SK-N-SH (cell line): ENCODE data around the gene SLCO3A1. TPM values are rescaled to one million over a fixed set of nuclear protein-coding genes. Genes with fewer than 3 reads are reported as not detected.

Experiments used
- CTCF ChIA-PET: fragments of 300-600, 350-600 bp; formaldehyde crosslinking; extraction: SDS; loops from one replicate; lab custom pipeline; 2021; lab: Yijun Ruan, JAX
- POLR2A ChIA-PET: fragments of 350-600 bp; sonication (Branson Sonifier 250); formaldehyde crosslinking; extraction: SDS; loops from one replicate; lab custom pipeline; 2020; ENCODE audit warnings: antibody characterized with exemption, inconsistent platforms; lab: Yijun Ruan, JAX
- DNase-seq: peaks from one replicate; pipeline ENCODE4 v3.0.0; 2012
- H2AFZ ChIP-seq: fragments of 200-600 bp; sonication (generic); 2 replicates; pipeline ENCODE4 v1.8.1; 2016; ENCODE audit warnings: antibody characterized with exemption, mild to moderate bottlenecking, low read depth
- H3F3A ChIP-seq: fragments of 200-600 bp; sonication (generic); replicated peaks from 2 replicates; pipeline ENCODE3; 2016; ENCODE audit warnings: antibody characterized with exemption, mild to moderate bottlenecking; ENCODE audit not compliant: insufficient read depth
- H3K27ac ChIP-seq, 2 experiments: fragments of 200-500 bp in 1 of 2; fragments of 200-600 bp in 1 of 2; sonication (Bioruptor generic) in 1 of 2; sonication (generic), shearing (Covaris generic) in 1 of 2; 2 replicates each; pipeline versions ENCODE4 v1.5.1 to v1.6.1; 2014 to 2016; ENCODE audit warnings: low read depth in 2 of 2, inconsistent platforms in 1 of 2, low read length in 1 of 2, mild to moderate bottlenecking in 1 of 2, mixed read lengths in 1 of 2
- H3K27me3 ChIP-seq: fragments of 200-600 bp; sonication (generic), shearing (Covaris generic); 2 replicates; pipeline ENCODE4 v1.6.1; 2016; ENCODE audit warnings: mixed run types; ENCODE audit not compliant: insufficient read depth
- H3K36me3 ChIP-seq, 2 experiments: fragments of 200-500 bp in 1 of 2; fragments of 200-600 bp in 1 of 2; sonication (Bioruptor generic) in 1 of 2; sonication (generic) in 1 of 2; replicated peaks in 1 of 2; 2 replicates each; pipeline versions ENCODE3 to v1.5.1; 2014 to 2016; ENCODE audit warnings: low read length in 1 of 2, mild to moderate bottlenecking in 1 of 2; ENCODE audit not compliant: insufficient read depth in 2 of 2, control insufficient read depth in 1 of 2
- H3K4me1 ChIP-seq, 2 experiments: fragments of 200-500 bp in 1 of 2; fragments of 200-600 bp in 1 of 2; sonication (Bioruptor generic) in 1 of 2; sonication (generic), shearing (Covaris generic) in 1 of 2; 2 replicates each; pipeline versions ENCODE4 v1.5.1 to v1.6.1; 2014 to 2016; ENCODE audit warnings: low read depth in 1 of 2, low read length in 1 of 2, mixed run types in 1 of 2; ENCODE audit not compliant: insufficient read depth in 2 of 2, control insufficient read depth in 1 of 2
- H3K4me2 ChIP-seq: fragments of 200-600 bp; sonication (generic), shearing (Covaris generic); 2 replicates; pipeline ENCODE4 v1.6.1; 2017; ENCODE audit warnings: mixed run types
- H3K4me3 ChIP-seq, 2 experiments: fragments of 200-500 bp in 1 of 2; fragments of 200-600 bp in 1 of 2; sonication (Bioruptor generic) in 1 of 2; sonication (generic), shearing (Covaris generic) in 1 of 2; 2 replicates each; pipeline versions ENCODE4 v1.5.1 to v1.8.1; 2014 to 2016; ENCODE audit warnings: low read depth in 2 of 2, inconsistent platforms in 1 of 2, low read length in 1 of 2, mild to moderate bottlenecking in 1 of 2, mixed read lengths in 1 of 2, moderate library complexity in 1 of 2
- H3K79me2 ChIP-seq: fragments of 200-600 bp; sonication (generic); 2 replicates; pipeline ENCODE4 v1.8.1; 2017; ENCODE audit warnings: mild to moderate bottlenecking; ENCODE audit not compliant: insufficient read depth
- H3K9ac ChIP-seq: fragments of 200-600 bp; sonication (generic); 2 replicates; pipeline ENCODE4 v1.6.1; 2017; ENCODE audit warnings: mixed run types
- H3K9me2 ChIP-seq: fragments of 200-600 bp; sonication (generic); 2 replicates; pipeline ENCODE4 v1.6.1; 2017; ENCODE audit warnings: mixed run types
- H3K9me3 ChIP-seq: fragments of 200-600 bp; sonication (generic); 2 replicates; pipeline ENCODE4 v1.6.1; 2017; ENCODE audit warnings: mixed run types, mild to moderate bottlenecking, moderate library complexity
- H4K20me1 ChIP-seq: fragments of 200-600 bp; sonication (generic); 2 replicates; pipeline ENCODE4 v1.6.1; 2017; ENCODE audit warnings: mild to moderate bottlenecking, mixed run types; ENCODE audit not compliant: insufficient read depth
- EP300 ChIP-seq, 2 experiments: IDR thresholded peaks; 2 replicates each; pipeline versions ENCODE4 v1.4.0 to v1.6.1; 2012; ENCODE audit warnings: borderline replicate concordance in 1 of 2, low read depth in 1 of 2, low read length in 1 of 2
- FOXJ3 ChIP-seq: sonication (generic); formaldehyde crosslinking; IDR thresholded peaks from 2 replicates; pipeline ENCODE4 v1.5.1; 2020; ENCODE audit warnings: mild to moderate bottlenecking, missing genetic modification reagents
- GABPA ChIP-seq: IDR thresholded peaks from 2 replicates; pipeline ENCODE4 v1.4.0; 2012; ENCODE audit warnings: low read depth, mild to moderate bottlenecking
- GATA2 ChIP-seq: sonication (generic); formaldehyde crosslinking; IDR thresholded peaks from 2 replicates; pipeline ENCODE4 v1.5.0; 2020; ENCODE audit warnings: mild to moderate bottlenecking, missing genetic modification reagents
- JUND ChIP-seq: IDR thresholded peaks from 2 replicates; pipeline ENCODE4 v1.4.0; 2012
- MAX ChIP-seq: IDR thresholded peaks from 2 replicates; pipeline ENCODE4 v1.4.0; 2012; ENCODE audit warnings: low read depth
- MEF2A ChIP-seq: IDR thresholded peaks from 2 replicates; pipeline ENCODE4 v1.4.0; 2012; ENCODE audit warnings: low read depth, borderline replicate concordance
- MXI1 ChIP-seq: IDR thresholded peaks from 2 replicates; pipeline ENCODE4 v1.6.1; 2012; ENCODE audit warnings: mild to moderate bottlenecking, low read depth, low read length, improper control_type of control experiment
- NFIC ChIP-seq: IDR thresholded peaks from 2 replicates; pipeline ENCODE4 v1.4.0; 2012; ENCODE audit warnings: borderline replicate concordance
- NRF1 ChIP-seq: IDR thresholded peaks from 2 replicates; pipeline ENCODE4 v1.6.1; 2012; ENCODE audit warnings: low read depth, mild to moderate bottlenecking, low read length
- POLR2AphosphoS5 ChIP-seq: IDR thresholded peaks from 2 replicates; pipeline ENCODE4 v1.6.1; 2012; ENCODE audit warnings: low read depth, low read length
- REST ChIP-seq: IDR thresholded peaks from 2 replicates; pipeline ENCODE4 v1.6.1; 2012; ENCODE audit warnings: mild to moderate bottlenecking, low read depth, low read length, moderate library complexity
- SMC3 ChIP-seq: IDR thresholded peaks from 2 replicates; pipeline ENCODE4 v1.6.1; 2012; ENCODE audit warnings: low read depth, low read length, improper control_type of control experiment
- TCF12 ChIP-seq: IDR thresholded peaks from 2 replicates; pipeline ENCODE4 v1.4.0; 2012
- TEAD4 ChIP-seq: IDR thresholded peaks from 2 replicates; pipeline ENCODE4 v1.4.0; 2012; ENCODE audit warnings: mild to moderate bottlenecking, borderline replicate concordance; ENCODE audit not compliant: insufficient read depth
- USF1 ChIP-seq: IDR thresholded peaks from 2 replicates; pipeline ENCODE4 v1.4.0; 2012; ENCODE audit warnings: low read depth, borderline replicate concordance
- USF2 ChIP-seq: fragments of 150-350 bp; IDR thresholded peaks from 2 replicates; pipeline ENCODE4 v1.6.1; 2017; ENCODE audit warnings: antibody characterized with exemption, low read length, low read depth, borderline replicate concordance
- YY1 ChIP-seq: IDR thresholded peaks from 2 replicates; pipeline ENCODE4 v1.4.0; 2012; ENCODE audit warnings: low read depth, mild to moderate bottlenecking
- ZBTB33 ChIP-seq: IDR thresholded peaks from 2 replicates; pipeline ENCODE4 v1.4.0; 2012; ENCODE audit warnings: low read depth, borderline replicate concordance
- WGBS: methylation state at CpG from one replicate; pipeline ENCODE4 v1.1.6; 2017; ENCODE audit warnings: low lambda C conversion rate; 5-methylcytosine and 5-hydroxymethylcytosine counted together
- polyA plus RNA-seq, 3 experiments: library from polyadenylated mRNA; depleted of rRNA; stranded (reverse); fragments of >200 nt; gene quantifications; 2 replicates each; pipeline ENCODE4 v1.2.3, GENCODE V29; 2012

SLCO3A1 gene
- polyA plus RNA-seq, 1 of the 3 experiments (the other 2 are of a cell fraction), result 19.7 TPM

GRCh38 chr15:92025706-92026270 is 172.3 kb downstream of the SLCO3A1 start:
- 79% methylated on average over 10 of the region's 10 CpGs for WGBS
- H2AFZ ChIP-seq, result no peak overlapping the region
- H3K27ac ChIP-seq, result no peak overlapping the region
- no peak overlapping the region for H3K4me3 ChIP-seq
- H4K20me1 ChIP-seq, result no peaks in the 10 kb centered on the region
- no peak overlapping the region for H3K4me2 ChIP-seq
- no peaks in the 10 kb centered on the region for H3K9me3 ChIP-seq
- no peaks in the 10 kb centered on the region for H3F3A ChIP-seq
- no peak for DNase-seq
- H3K79me2 ChIP-seq, result no peaks in the 10 kb centered on the region; the same call in 1 of the 2 replicates
- no peaks in the 10 kb centered on the region for H3K9me2 ChIP-seq
- TF ChIP-seq EP300 (IDR thresholded peaks at IDR 0.05; ENCODE audit: borderline replicate concordance in 1 of 2, low read depth in 1 of 2, low read length in 1 of 2) (no peak), REST (no peak), FOXJ3 (CRISPR knock-in tag) (no peak), JUND (no peak), POLR2AphosphoS5 (no peak), NRF1 (no peak), MAX (no peak), NFIC (no peak), ZBTB33 (no peak), TEAD4 (no peak), GATA2 (CRISPR knock-in tag) (no peak), USF2 (no peak), YY1 (no peak), TCF12 (no peak), MXI1 (no peak), GABPA (no peak), USF1 (no peak), SMC3 (no peak), MEF2A (no peak)
- no peaks in the 10 kb centered on the region for H3K27me3 ChIP-seq
- H3K9ac ChIP-seq, result no peak overlapping the region
- H3K36me3 ChIP-seq, result no peaks in the 10 kb centered on the region
- ChIA-PET POLR2A (no interaction called here), CTCF (no interaction called here)
- H3K4me1 ChIP-seq, result peaks cover 0 to 16% of the 10 kb centered on the region in 2 experiments; a peak in 1 of 4 replicates
